ENCODE results near the gene PRKCA.

PRKCA gene

GRCh38 chr17:66495035-66495434 is 192.6 kb downstream of the PRKCA start:
- DNase-seq, result no peak
- no peak for TF ChIP-seq CTCF (IDR thresholded peaks at IDR 0.05; ENCODE audit: low read depth, low read length, missing control alignments)
- peak overlapping the region; percentile 82 for H3K27ac ChIP-seq
- H3K36me3 ChIP-seq (replicated peaks), result no peaks in the 10 kb centered on the region
- no peak overlapping the region for H3K4me3 ChIP-seq (ENCODE audit: low read depth, low read length)
- in situ Hi-C loops (cut with HindIII; ENCODE audit: low pct_ligation_motif_present, low sequenced_read_pairs), result no loop called here
- H3K27me3 ChIP-seq (replicated peaks), result no peaks in the 10 kb centered on the region

- in situ Hi-C loops (cut with HindIII; ENCODE audit: low pct_ligation_motif_present, low sequenced_read_pairs), result no loop called here
- no peak for TF ChIP-seq CTCF (IDR thresholded peaks at IDR 0.05; ENCODE audit: low read depth, low read length, missing control alignments)
- no peak overlapping the region for H3K4me3 ChIP-seq (ENCODE audit: low read depth, low read length)
- H3K36me3 ChIP-seq (replicated peaks), result no peaks in the 10 kb centered on the region
- H3K27me3 ChIP-seq (replicated peaks), result no peaks in the 10 kb centered on the region
- no peak overlapping the region for H3K27ac ChIP-seq
- DNase-seq, result no peak
These were observed 193.9 kb downstream of the PRKCA start for GRCh38 chr17:66496306-66496705.

GRCh38 chr17:66498580-66498979 is 196.2 kb downstream of the PRKCA start:
- in situ Hi-C loops (cut with HindIII; ENCODE audit: low pct_ligation_motif_present, low sequenced_read_pairs), result no loop called here
- Histone ChIP-seq H3K36me3 (replicated peaks) (no peaks in the 10 kb centered on the region), H3K4me3 (ENCODE audit: low read depth, low read length) (no peak overlapping the region), H3K27me3 (replicated peaks) (no peaks in the 10 kb centered on the region), H3K27ac (no peak overlapping the region)
- TF ChIP-seq CTCF (IDR thresholded peaks at IDR 0.05; ENCODE audit: low read depth, low read length, missing control alignments), result no peak
- DNase-seq, result no peak

- TF ChIP-seq CTCF (IDR thresholded peaks at IDR 0.05; ENCODE audit: low read depth, low read length, missing control alignments), result no peak
- no peaks in the 10 kb centered on the region for H3K36me3 ChIP-seq (replicated peaks)
- in situ Hi-C loops (cut with HindIII; ENCODE audit: low pct_ligation_motif_present, low sequenced_read_pairs), result no loop called here
- no peak overlapping the region for H3K27ac ChIP-seq
- H3K4me3 ChIP-seq (ENCODE audit: low read depth, low read length), result no peak overlapping the region
- no peaks in the 10 kb centered on the region for H3K27me3 ChIP-seq (replicated peaks)
- no peak for DNase-seq
These were observed 204.2 kb downstream of the PRKCA start for GRCh38 chr17:66506641-66507040.

GRCh38 chr17:66507103-66507923 is 204.9 kb downstream of the PRKCA start:
- no peaks in the 10 kb centered on the region for H3K27me3 ChIP-seq (replicated peaks)
- H3K4me3 ChIP-seq (ENCODE audit: low read depth, low read length), result no peak overlapping the region
- TF ChIP-seq CTCF (IDR thresholded peaks at IDR 0.05; ENCODE audit: low read depth, low read length, missing control alignments), result no peak
- peak; percentile 58 for DNase-seq
- H3K36me3 ChIP-seq (replicated peaks), result no peaks in the 10 kb centered on the region
- in situ Hi-C loops (cut with HindIII; ENCODE audit: low pct_ligation_motif_present, low sequenced_read_pairs), result no loop called here
- H3K27ac ChIP-seq, result peak overlapping the region; percentile 38

Data from brain microvascular endothelial cell (primary cell).